ENCODE results near the gene TSPAN9.

GRCh38 chr12:3243376-3244084, 166.4 kb downstream of the TSPAN9 start:
- no peak for TF ChIP-seq CTCF (conservative IDR thresholded peaks at IDR 0.05)
- no peak for TF ChIP-seq EZH2 (IDR thresholded peaks at IDR 0.05; ENCODE audit: low read depth)
